NCI-H146 treated with DMSO at 0.1 percent for 48 hours (cell line): ENCODE results near the gene ADO.
"Not testable (repeated sequence)": the region's sequence is repeated elsewhere in the genome, so short reads cannot be mapped to it uniquely, and the experiment has no call there.

Experiments
- DNase-seq: peaks from one replicate; lab custom pipeline; 2025; ENCODE audit not compliant: unreplicated experiment; lab: John Stamatoyannopoulos, UW

The ADO gene

DNA sequence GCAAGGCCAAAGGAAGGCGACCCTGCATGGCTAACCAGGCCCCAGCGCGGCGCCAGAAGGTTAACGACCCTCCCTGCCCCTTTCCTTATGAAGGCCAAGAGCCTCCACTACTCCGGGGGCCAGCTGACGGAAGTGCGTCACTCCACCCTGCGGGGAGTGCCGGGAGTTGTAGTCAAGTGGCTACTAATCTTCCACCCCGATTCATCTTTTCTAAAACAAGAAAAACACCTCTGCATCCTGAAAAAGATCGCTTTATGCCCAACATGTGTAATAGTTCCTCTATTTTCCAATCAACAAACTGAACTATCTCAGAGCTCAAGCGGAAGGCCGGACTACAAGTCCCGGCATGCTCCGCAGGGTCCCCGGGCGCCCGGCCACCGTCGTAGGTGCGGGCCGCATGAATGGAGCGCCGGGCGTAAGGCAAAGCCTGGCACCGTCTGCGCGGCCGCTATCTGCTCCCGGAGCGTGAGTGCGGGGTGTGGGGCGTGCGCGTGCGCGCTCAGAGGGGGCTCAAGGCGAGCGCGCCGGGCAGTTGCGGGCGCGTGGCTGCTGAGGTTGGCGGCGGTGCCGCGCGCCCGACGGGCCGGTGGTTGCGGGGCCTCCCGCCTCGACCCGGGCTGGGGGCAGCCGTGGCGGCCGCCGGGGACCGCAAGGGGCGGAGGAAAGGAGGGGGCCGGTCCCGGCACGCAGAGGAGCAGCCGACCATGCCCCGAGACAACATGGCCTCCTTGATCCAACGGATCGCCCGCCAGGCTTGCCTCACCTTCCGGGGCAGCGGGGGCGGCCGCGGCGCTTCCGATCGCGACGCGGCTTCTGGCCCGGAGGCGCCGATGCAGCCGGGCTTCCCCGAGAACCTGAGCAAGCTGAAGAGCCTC is at the start of gene ADO:
TSS of gene ADO (plus strand) at position 365 of the 875 bp plus-strand sequence. CDS start at position 705, 340 bp downstream.
- DNase-seq, result peak; percentile 85

DNA sequence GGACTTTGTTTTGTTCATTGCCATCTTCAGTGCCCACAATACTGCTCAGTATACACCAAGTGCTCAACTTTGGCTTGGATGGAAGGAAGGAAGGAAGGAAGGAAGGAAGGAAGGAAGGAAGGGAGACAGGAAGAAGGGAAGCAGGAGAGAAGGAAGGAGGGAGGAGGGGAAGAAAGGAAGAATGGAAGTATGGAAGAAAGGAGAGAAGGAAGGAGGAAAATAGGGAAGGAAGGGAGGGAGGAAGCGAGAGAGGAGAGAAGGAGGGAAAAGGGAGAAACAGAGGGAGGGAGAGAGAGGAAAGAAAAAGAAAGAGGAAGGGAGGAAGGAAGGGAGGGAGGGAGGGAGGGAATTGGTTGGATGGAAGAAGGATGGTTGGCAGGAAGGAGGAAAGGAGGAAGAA is 49.6 kb upstream of the ADO start:
- DNase-seq, result no peak

- DNase-seq, result no peak
These were observed 48.6 kb upstream of the ADO start for GRCh38 chr10:62755662-62756653.

DNA sequence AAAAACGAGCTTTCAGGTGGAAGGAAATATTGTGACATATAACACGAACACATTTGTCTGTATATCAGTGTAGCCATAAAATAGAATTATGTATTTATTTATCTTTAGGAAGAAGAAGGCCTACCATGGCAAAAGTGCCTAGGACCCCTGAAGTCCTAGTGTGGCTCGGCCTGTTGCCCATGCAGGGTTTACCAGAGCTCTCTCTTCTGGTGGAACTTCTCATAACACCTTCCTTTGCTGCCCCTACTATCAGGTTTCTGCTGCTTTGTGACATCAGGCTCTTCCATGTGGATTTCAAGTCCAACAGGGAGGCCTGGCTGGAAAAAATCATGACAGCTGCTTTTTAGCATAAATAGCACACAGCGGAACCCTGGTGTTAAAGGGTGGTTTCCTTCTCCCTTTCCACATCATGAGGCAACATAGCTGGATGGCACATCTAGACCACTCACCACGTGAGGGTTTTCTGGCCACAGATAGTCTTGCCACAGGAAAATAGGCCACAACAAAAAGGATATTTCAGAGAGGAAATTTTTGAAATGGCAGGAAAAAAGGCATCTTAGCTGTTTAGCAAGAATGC is 44.8 kb upstream of the ADO start:
- DNase-seq, result no peak

GRCh38 chr10:62760401-62760800 is 44.1 kb upstream of the ADO start:
- DNase-seq, result no peak

DNA sequence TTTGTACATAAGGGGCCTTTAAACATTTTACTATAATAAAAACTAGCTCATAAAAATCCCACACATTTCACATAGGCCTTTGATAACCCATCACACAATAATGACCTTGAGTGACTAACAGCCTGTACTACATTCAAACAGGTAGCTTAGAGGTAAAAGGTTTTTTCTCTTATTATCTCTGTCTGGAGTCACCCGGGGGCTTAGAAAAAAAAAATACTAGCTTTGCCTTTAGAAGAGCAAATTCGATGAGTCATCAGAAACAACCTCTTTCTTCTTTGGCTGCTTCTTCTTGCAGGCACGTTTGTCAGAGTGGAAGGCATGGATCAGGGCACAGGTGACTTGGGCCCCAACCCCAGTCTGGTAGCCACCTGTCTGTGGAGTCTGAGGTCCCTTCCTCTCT is 43.4 kb upstream of the ADO start:
- DNase-seq, result no peak

DNA sequence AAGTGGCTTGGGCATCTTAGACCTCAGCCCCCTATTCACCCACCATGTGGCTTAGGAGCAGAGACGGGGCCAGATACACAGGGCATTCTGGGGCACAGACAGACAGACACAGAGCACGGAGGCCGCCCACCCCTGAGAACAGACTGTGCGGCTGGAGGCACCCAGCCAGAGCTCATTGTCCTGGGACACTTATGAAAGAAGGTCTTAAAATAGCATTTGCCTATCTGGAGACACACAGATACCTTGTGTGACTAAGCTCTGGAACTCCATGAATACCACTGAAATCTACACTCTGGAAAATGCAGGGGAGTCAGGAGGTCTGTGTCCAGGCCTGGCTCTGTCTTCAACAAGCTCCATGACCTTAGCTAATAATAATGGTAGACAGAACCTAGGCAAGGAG is 41.4 kb upstream of the ADO start:
- no peak for DNase-seq

- DNase-seq, result no peak
These were observed 40.5 kb upstream of the ADO start for GRCh38 chr10:62764011-62764410.

- no peak for DNase-seq
These were observed 38.8 kb upstream of the ADO start for GRCh38 chr10:62765726-62766125.

DNA sequence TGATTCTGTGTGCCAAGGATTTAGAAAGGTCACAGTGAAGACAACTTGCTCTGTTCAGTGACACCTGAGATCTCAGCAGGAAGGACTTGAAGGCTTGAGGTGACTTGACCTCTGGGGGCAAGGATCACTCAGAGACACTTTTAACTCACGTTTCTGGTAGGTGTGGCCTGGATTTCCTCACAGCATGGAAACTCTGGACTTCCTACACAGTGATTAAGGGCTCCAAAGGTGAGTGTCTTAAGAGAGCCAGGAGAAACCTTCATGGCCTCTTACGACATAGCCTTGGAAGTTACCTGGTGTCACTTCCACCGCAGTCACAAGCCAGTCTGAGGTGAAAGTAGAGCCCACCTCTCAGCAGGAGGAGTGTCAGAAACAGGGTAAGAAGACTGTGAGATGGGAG is 38.1 kb upstream of the ADO start:
- DNase-seq, result no peak

GRCh38 chr10:62769574-62770242 is 34.8 kb upstream of the ADO start:
- DNase-seq, result no peak

DNA sequence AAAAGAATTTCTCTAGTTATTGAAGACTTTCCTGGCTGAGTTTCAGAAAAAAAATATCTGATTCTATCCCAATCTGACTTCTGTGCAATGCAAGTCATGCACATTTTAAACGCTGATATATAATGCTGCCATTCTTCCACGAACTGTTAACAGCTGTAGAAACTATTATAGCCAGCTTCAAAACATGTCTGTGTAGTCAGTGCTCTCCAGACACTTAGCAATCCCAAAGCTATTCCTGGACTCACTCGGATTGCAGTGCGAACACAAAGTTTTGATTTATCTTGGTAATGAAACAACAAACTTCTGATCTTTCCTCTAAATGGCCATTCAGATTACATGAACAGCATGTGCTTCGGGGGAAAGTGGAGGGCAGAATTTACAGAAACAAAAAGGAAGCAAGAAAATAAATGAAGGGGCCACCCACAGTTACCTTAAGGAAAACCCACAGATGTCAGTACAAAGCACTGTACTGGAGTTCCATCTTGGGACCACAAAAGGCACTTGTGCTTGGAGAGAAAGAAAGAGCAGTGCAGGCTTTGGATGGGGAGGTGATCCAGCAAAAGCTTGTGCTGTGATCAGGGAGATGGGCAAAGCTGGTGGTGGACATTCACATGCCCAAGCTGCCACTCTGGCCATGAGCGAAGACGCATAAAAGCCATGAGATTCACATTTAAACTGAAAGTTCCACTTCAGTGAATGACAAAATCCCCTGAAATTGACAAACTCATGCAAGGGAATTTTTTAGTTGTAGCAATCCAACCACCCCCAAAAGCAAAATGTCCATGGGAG is 32.1 kb upstream of the ADO start:
- DNase-seq, result no peak

GRCh38 chr10:62778125-62778524 is 26.4 kb upstream of the ADO start:
- DNase-seq, result no peak

- no peak for DNase-seq
These were observed 24.9 kb upstream of the ADO start for GRCh38 chr10:62779487-62780248.

GRCh38 chr10:62784537-62784936 is 20.0 kb upstream of the ADO start:
- not testable (repeated sequence) for DNase-seq

- DNase-seq, result not testable (repeated sequence)
These were observed 16.2 kb upstream of the ADO start for GRCh38 chr10:62788285-62788684.

DNA sequence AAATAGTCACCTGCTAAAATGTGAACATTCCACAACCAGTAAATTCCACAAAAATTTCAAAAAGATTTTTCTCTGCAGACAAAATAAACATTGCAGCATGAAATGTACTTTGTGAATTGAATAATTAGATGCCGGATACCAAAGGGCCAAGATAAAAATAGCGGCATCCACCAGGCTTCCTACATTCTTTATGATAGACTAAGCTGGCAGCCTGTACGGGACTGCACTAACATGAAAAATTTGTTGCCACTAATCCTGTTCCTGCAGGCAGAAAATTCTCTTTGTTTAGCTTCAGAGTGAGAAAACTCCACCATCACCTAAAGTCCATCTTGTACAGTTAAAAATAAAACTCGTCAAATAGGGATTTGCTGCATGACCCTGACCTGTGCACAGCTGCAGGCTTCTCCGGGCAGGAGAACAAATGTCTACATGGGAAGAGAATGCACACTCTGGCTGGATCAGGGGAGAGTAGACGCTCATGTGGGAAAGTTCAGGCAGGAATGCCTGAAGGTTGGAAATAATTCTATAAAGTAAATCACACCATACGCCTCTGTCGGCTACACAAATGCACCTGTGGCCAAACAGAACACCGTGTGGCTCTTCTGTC is 15.6 kb upstream of the ADO start:
- no peak for DNase-seq

- DNase-seq, result no peak
These were observed 14.4 kb upstream of the ADO start for GRCh38 chr10:62790019-62790555.

- no peak for DNase-seq
These were observed 13.9 kb upstream of the ADO start for GRCh38 chr10:62790571-62790970.
